ENCODE data around the gene ZNF516.

- TF ChIP-seq CTCF (IDR thresholded peaks at IDR 0.05; ENCODE audit: poor library complexity): no peak
- TF ChIP-seq EZH2 (IDR thresholded peaks at IDR 0.05; ENCODE audit: borderline replicate concordance): no peak
Observed at GRCh38 chr18:76395609-76396008, 99.4 kb downstream of the ZNF516 start.

All from hepatocyte (in vitro differentiated cells).